EH (cell line): ENCODE measurements around the gene LSAMP.
A peak's percentile ranks its signal among the peaks of the same experiment; 100 is the strongest.

Source experiments
- DNase-seq: peaks from one replicate; pipeline ENCODE4 v3.0.0-alpha.2; 2015; ENCODE audit warnings: low read depth

The LSAMP gene

GRCh38 chr3:115958526-115958925 is 486.8 kb downstream of the LSAMP start:
- DNase-seq = no peak

GRCh38 chr3:115947325-115947724 is 498.0 kb downstream of the LSAMP start:
- DNase-seq = no peak

- no peak for DNase-seq
These were observed 501.7 kb downstream of the LSAMP start for GRCh38 chr3:115943579-115943978.

- DNase-seq = no peak
These were observed 508.2 kb downstream of the LSAMP start for GRCh38 chr3:115937054-115937453.

- no peak for DNase-seq
These were observed 512.5 kb downstream of the LSAMP start for GRCh38 chr3:115932807-115933206.

- no peak for DNase-seq
These were observed 513.7 kb downstream of the LSAMP start for GRCh38 chr3:115931581-115931980.

- DNase-seq = no peak
These were observed 514.4 kb downstream of the LSAMP start for GRCh38 chr3:115930922-115931321.

- DNase-seq = no peak
These were observed 515.1 kb downstream of the LSAMP start for GRCh38 chr3:115930168-115930567.

- DNase-seq = no peak
These were observed 516.9 kb downstream of the LSAMP start for GRCh38 chr3:115928376-115928775.

GRCh38 chr3:115927197-115927596 is 518.1 kb downstream of the LSAMP start:
- no peak for DNase-seq

GRCh38 chr3:115922681-115923347 is 522.5 kb downstream of the LSAMP start:
- DNase-seq = peak; percentile 35

- no peak for DNase-seq
These were observed 523.6 kb downstream of the LSAMP start for GRCh38 chr3:115921711-115922110.

- DNase-seq = no peak
These were observed 526.4 kb downstream of the LSAMP start for GRCh38 chr3:115918900-115919299.

- no peak for DNase-seq
These were observed 528.4 kb downstream of the LSAMP start for GRCh38 chr3:115916866-115917265.

GRCh38 chr3:115915061-115915460 is 530.2 kb downstream of the LSAMP start:
- no peak for DNase-seq

- DNase-seq = peak; percentile 15
These were observed 532.1 kb downstream of the LSAMP start for GRCh38 chr3:115913069-115913686.

- no peak for DNase-seq
These were observed 532.9 kb downstream of the LSAMP start for GRCh38 chr3:115912372-115912771.

- no peak for DNase-seq
These were observed 539.4 kb downstream of the LSAMP start for GRCh38 chr3:115905871-115906270.

- DNase-seq = no peak
These were observed 541.4 kb downstream of the LSAMP start for GRCh38 chr3:115903843-115904242.

GRCh38 chr3:115901008-115901407 is 544.3 kb downstream of the LSAMP start:
- DNase-seq = no peak

- no peak for DNase-seq
These were observed 545.8 kb downstream of the LSAMP start for GRCh38 chr3:115899535-115899934.

- no peak for DNase-seq
These were observed 546.5 kb downstream of the LSAMP start for GRCh38 chr3:115898656-115899410.

- DNase-seq = no peak
These were observed 554.2 kb downstream of the LSAMP start for GRCh38 chr3:115891006-115891636.
